GM19328 (cell line): ENCODE data around the gene NSG1.

Experiments used
- ATAC-seq: cut with Tn5 transposase; IDR thresholded peaks from one replicate; pipeline ENCODE4 v1.9.1; 2021; ENCODE audit warnings: mild to moderate bottlenecking, moderate library complexity; ENCODE audit not compliant: unreplicated experiment

NSG1 gene

GRCh38 chr4:4395371-4395770 is 8.5 kb downstream of the NSG1 start:
- no peak for ATAC-seq

GRCh38 chr4:4395849-4396627 is 9.1 kb downstream of the NSG1 start:
- no peak for ATAC-seq

DNA sequence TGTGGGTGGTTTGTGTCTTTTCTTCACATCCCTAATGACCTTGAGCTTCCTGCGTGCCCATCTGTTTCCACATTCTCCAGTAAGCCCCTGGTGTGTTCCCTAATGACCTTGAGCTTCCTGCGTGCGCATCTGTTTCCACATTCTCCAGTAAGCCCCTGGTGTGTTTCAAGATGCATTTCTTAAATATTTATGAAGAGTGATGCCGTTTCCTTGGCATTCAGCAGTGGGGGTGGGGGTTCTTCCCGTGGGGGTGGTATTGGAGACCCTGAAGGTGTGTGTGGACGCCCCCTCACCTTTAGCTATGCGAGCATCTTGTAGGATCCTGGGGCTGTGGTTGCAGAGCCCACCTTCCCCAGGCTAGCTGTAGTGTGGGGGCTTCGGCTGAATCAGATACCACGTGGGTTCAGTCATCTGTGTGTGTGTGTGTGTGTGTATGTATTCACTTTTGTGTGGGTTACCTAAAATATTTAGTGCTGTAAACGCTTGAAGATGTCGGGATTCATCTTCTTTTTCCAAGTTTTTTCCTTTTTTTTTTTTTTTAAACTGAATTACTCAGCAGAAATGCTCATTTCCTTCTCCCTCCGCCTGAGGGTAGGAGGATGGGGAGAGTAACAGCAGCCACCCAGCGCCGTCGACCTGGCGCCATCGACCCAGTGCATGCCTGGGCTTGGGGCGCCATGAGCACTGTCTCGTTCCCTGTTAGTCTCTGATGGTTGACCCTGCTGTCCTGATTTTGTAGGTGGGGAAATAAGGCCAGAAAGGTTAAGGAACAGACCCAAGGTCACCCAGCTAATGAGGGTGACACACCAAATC is 9.9 kb downstream of the NSG1 start:
- no peak for ATAC-seq

- ATAC-seq: no peak
Observed at GRCh38 chr4:4397441-4397819, 10.5 kb downstream of the NSG1 start.

GRCh38 chr4:4398430-4398829 is 11.5 kb downstream of the NSG1 start:
- ATAC-seq: no peak

DNA sequence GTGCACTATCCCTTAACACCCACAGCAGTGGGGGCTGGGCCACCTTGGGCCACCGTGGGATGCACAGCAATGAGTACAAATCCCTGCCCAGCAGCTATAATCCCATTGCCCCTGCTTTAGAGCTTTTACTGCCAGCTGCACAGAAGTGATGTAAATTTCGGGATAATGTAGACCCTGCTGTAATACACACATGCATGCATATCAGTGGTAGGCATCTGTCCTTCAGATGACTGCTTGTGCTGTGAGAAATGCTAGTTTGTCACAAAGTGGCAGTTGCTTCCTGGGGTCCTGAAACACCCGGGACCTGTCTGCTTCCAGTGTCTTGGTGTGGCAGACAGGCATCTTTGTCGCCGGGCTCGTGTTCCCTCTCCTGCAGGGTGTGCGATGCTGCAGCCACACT is 14.1 kb downstream of the NSG1 start:
- no peak for ATAC-seq

DNA sequence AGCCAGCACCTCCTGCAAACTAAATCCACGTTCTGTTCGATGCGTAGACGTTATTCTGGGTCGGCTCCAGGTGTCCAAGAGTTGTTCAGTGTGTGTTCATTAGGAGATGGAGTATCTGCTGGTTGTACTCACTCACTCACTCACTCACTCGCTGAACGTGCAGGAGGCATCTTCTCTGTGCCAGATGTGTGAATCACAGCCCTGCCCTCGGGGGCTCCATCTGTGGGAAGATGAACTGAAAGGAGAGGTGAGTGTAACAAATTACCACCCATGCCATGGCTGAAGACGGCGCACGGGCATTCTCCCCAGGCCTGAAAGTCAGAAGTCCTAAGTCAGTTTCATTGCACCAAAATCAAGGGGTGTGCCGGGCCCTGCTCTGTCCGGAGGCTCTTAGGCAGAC is 16.1 kb downstream of the NSG1 start:
- ATAC-seq: no peak

- no peak for ATAC-seq
Observed at GRCh38 chr4:4405358-4405962, 18.6 kb downstream of the NSG1 start.

DNA sequence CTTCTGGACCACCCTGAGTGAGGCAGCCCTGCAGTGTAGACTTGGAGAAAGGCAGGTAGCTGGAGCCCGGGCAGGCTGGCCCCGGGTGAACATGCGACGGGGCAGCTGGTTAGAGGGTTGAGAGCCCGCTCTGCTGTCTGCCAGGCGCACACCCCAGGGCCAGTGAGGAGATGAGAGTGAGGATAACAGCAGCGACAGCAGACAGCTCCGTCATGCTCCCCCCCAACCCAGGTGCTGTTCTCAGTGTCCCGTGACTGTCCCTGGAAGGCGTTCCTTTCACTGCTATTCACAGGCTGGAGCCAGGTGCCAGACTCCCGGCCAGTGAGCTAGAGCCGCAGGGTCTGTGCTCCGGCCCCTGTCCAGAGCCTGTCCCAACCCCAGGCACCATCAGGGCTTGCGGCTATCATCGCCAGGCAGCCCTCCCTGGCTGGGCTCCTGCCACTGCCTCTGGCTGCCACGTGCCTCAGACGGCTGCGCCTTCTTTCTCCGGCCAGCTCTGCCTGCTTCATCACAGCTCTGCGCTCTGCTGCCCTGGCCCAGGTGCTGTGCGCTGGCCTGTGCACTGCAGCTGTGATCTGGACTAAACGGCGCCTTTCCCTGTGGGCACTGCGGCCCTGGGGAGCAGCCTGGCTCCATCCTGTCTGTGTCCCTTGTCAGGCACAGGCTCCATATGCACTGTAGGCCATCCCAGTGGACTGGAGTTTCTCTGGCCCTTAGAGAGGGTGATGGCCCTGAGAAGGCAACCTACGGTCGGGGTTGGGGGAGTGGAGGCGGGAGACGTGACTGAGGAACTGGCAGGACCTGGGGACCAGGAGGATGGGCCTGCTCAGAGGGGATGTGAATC is 19.8 kb downstream of the NSG1 start:
- no peak for ATAC-seq

DNA sequence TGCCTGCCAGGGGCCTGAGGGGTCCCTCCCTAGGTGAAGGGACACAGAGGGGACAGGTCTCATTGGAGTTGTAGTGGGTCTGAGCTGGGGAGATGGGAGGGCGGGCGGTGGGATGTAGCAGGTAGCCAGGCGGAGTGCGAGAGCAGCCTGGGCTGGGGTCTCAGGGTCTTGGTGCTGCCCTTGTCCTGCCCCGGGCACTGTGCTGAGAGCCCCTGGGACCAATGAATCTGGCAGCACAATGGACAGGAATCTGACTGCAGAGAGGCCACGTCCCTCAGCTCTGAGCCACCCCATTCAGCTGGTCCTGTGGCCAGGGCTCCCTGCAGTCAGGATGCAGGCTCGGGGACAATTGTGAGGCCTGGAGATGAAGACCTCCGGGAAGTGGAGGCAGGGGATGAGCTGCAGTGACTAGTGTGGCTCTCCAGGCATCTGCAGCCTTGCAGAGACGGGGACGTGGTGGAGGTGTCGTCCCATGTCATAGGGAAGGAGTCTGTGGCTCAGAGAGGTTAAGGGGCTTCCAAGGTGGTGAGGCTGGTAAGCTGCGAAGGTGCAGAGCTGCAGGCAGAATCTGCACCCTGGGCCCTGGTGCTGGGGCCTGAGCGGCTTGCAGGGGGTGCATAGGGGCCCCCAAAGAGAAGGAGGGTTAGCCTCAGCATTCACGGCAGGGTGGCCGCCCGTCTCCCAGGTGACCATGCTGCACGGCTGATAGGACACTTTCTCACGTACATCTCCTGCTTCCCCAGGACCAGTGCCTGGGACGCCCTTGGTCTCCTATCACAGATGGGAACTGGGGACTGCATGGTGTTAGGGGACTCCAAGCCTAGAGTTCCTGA is 20.6 kb downstream of the NSG1 start:
- ATAC-seq: no peak

- no peak for ATAC-seq
Observed at GRCh38 chr4:4408132-4408523, 21.2 kb downstream of the NSG1 start.

GRCh38 chr4:4408576-4409335 is 21.9 kb downstream of the NSG1 start:
- ATAC-seq: no peak

- ATAC-seq: no peak
Observed at GRCh38 chr4:4409416-4410115, 22.7 kb downstream of the NSG1 start.

GRCh38 chr4:4410271-4410670 is 23.4 kb downstream of the NSG1 start:
- no peak for ATAC-seq

GRCh38 chr4:4411906-4412305 is 25.0 kb downstream of the NSG1 start:
- ATAC-seq: no peak

DNA sequence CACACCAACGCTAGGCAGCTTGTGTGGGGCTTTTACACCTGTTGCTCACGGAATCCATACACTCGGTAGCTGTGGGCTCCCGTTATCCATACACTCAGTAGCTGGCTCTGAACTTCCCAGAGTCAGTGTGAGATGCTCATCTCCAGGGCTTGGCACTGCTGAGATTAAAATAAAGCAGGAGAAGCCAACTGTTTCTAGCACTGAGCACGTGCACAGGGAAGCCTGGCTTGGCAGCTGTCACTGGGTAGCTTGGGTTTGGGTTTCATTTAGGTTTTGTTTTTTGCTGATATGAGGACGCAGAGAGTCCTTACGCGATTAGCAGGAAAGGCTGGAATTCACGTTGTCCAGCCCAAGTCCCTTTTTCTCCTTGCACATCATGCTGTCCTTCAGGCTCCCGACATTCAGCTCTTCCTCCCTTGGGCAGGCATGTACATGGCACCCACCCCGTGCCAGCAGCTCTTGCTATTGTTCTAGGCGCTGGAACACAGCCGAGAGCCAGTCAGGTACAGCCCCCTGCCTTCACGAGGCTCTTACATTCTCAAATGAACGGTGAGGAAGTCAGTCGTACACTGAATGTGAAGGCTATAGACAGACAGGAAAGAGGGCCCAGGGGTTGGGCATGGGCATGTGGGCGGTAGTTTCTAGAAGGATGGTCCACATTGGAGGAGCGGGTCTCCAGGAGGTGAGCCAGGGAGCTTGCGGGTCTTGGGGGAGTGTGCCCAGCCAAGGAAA is 25.9 kb downstream of the NSG1 start:
- no peak for ATAC-seq

DNA sequence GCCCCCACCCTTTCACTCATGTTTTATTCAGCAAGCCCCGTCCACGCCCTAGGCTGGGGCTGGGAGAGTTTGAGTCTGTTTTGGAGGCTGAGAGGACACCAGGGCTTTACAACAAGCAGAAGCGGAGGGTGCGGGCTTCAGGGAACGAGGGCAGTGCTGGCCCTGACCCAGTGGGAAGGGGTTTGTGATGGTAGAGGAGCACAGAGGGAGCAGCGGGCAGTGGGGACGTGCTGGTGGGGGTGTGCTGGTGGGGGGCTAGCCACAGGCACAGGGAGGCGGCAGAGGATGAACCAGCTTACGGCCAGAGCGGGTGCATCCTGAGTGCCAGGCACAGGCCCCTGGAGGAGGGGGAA is 26.4 kb downstream of the NSG1 start:
- no peak for ATAC-seq

DNA sequence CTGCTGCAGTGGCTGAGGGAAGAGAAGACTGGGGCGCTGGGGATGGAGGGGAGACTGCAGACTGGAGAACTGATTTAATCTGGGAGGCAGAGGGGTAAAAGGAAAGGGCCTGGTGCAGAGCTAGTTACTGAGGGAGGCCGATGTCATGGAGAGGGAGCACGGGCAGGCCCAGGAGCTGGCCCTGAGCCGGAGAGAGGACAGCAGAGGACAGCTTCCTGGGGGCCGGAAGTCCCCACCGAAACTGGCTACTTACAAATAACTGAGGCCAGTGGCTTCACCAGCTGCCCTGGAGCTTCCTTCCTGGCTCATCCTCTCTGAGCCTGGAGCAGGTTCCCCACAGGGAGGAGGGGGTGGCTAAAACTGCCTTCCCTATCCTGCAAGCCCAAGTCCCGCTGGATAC is 26.9 kb downstream of the NSG1 start:
- no peak for ATAC-seq
